ENCODE measurements around the gene C1orf167.

The C1orf167 gene

DNA sequence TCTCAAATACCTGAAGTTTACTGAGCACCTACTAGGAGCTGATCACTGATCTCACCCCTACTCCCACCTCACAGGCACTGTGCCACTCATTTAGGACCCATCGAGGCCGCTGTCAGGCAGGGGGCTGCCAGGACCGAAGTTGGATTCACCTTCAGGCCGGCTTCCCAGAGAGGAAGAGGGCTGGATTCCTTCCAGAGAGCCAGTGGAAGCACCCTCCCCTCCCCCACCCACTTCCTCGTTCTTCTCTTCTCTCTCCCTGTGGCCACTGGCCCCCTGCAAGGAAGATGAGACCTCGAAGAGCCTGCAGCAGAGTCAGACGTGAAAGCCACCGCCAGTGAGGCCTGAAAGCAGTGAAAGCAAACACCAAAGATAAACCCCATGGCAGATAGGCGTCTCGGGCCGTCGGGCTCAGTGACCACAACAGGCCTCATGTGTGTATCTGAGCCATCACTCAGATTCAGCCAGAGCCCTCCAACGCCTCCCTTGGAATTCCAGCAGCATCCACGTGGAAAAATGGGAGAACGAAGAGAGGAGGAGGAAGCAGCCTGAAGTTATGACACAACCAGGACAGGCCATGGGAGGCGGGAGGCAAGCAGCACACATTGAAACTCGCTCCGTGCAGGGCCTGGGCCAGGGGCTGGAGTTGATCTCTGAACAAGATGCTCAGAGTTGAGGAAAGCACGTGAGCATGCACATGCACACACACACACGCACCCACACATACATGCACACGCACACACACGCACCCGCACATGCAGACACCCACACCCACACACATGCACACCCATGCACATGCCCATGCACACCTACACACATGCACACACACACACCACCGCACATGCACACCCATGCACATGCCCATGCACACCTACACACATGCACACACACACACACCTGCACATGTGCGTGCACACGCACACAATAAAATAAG lies 32.2 kb upstream of the C1orf167 start:
- TF ChIP-seq, protein P1, sequence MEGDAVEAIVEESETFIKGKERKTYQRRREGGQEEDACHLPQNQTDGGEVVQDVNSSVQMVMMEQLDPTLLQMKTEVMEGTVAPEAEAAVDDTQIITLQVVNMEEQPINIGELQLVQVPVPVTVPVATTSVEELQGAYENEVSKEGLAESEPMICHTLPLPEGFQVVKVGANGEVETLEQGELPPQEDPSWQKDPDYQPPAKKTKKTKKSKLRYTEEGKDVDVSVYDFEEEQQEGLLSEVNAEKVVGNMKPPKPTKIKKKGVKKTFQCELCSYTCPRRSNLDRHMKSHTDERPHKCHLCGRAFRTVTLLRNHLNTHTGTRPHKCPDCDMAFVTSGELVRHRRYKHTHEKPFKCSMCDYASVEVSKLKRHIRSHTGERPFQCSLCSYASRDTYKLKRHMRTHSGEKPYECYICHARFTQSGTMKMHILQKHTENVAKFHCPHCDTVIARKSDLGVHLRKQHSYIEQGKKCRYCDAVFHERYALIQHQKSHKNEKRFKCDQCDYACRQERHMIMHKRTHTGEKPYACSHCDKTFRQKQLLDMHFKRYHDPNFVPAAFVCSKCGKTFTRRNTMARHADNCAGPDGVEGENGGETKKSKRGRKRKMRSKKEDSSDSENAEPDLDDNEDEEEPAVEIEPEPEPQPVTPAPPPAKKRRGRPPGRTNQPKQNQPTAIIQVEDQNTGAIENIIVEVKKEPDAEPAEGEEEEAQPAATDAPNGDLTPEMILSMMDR (IDR thresholded peaks at IDR 0.05; ENCODE audit: poor library complexity, severe bottlenecking), result no peak
- no peaks in the 10 kb centered on the region for H3K36me3 ChIP-seq (ENCODE audit: low read depth)
- no peak overlapping the region for H3K4me3 ChIP-seq (ENCODE audit: severe bottlenecking)
- no peaks in the 10 kb centered on the region for H3K27me3 ChIP-seq (ENCODE audit: insufficient read depth, poor library complexity, severe bottlenecking)
- no peaks in the 10 kb centered on the region for H3K9me3 ChIP-seq (ENCODE audit: severe bottlenecking)
- H3K4me1 ChIP-seq (ENCODE audit: insufficient read depth, poor library complexity, severe bottlenecking), result peaks cover 5% of the 10 kb centered on the region
- DNase-seq (ENCODE audit: low spot score) (no peak), ATAC-seq (ENCODE audit: low read depth) (no peak; the same call in 2 of the 3 replicates)
- H3K27ac ChIP-seq (ENCODE audit: poor library complexity, severe bottlenecking), result peak overlapping the region; percentile 56

DNA sequence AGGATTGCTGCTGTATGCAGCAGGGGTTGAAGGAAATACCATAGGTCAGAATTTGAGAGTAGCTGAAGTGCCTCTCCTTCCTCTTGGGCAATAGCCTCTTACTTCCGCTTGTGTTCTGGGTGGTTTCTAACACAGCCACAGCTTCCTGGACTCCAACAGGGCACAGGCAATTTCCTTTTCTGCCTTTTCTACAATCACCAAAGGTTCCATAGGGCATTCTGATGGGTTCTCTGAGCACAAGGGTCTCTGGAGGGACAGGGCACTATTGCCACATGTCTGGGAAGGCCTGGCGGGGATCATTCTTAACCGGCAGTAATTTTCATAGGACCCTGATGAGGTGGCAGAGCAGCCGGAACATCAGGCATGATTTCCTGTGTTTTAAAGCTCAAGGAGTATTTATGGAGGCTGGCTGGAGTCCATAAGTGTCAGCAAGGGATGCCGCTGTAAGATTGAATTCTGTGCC lies 31.5 kb upstream of the C1orf167 start:
- ATAC-seq (ENCODE audit: low read depth), result peak; percentile 78
- Histone ChIP-seq H3K27ac (ENCODE audit: poor library complexity, severe bottlenecking) (peak overlapping the region; percentile 56), H3K4me3 (ENCODE audit: severe bottlenecking) (no peak overlapping the region), H3K4me1 (ENCODE audit: insufficient read depth, poor library complexity, severe bottlenecking) (peaks cover 5% of the 10 kb centered on the region), H3K9me3 (ENCODE audit: severe bottlenecking) (no peaks in the 10 kb centered on the region), H3K27me3 (ENCODE audit: insufficient read depth, poor library complexity, severe bottlenecking) (no peaks in the 10 kb centered on the region), H3K36me3 (ENCODE audit: low read depth) (no peaks in the 10 kb centered on the region)
- DNase-seq (ENCODE audit: low spot score), result no peak
- TF ChIP-seq, protein P1 (IDR thresholded peaks at IDR 0.05; ENCODE audit: poor library complexity, severe bottlenecking), result no peak

DNA sequence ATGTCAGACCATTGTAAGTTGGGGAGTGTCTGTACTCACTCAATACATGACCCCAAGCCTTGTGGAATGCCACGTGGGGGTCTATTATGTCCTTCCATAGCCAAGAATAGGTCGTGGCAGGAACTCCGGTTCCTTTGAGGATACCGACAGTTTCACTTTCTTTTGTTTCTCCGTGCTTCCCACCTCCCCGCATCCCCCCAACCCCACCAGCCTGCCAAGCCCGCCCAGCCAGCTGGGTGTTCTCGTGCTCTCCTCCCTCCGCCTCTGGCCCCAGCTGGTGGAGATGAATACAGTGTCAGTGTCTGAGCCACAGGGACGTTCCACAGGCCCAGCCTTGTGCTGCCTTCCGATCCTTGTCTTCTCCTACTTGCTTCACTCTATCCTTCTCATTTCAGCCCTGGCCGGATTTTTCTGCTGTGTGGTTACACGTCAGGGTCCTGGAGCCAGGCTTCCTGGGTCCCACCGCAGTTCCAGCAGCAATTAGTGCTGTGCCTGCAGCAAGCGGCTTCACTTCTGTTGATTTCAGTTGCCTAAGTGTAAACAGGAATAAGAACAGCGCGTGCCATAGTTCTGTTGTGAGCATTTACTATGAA lies 30.2 kb upstream of the C1orf167 start:
- peak overlapping the region; percentile 56 for H3K27ac ChIP-seq (ENCODE audit: poor library complexity, severe bottlenecking)
- TF ChIP-seq, protein P1 (IDR thresholded peaks at IDR 0.05; ENCODE audit: poor library complexity, severe bottlenecking), result no peak
- no peak for DNase-seq (ENCODE audit: low spot score)

DNA sequence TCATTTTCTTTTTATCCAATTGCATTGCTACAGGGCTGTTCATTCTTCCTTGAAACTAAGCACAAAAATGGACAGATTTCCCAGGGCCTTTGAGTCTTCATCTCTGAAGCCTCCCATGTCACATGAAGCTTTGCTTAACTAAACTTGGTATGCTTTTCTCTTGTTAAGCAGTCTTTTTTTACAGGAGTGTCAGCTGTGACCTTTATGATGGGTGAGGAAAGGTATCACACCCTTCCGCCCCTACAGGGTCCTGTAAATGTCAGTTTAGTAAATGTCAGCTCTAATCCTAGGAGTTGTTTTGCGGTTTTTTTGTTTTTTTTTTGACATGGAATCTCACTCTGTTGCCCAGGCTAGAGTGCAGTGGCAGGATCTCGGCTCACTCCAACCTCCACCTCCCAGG lies 28.7 kb upstream of the C1orf167 start:
- no peaks in the 10 kb centered on the region for H3K27me3 ChIP-seq (ENCODE audit: insufficient read depth, poor library complexity, severe bottlenecking)
- ATAC-seq (ENCODE audit: low read depth) (no peak), DNase-seq (ENCODE audit: low spot score) (no peak)
- H3K36me3 ChIP-seq (ENCODE audit: low read depth), result 0 out of 2 replicates have a peak, but pooled peaks cover 4% of the 10 kb centered on the region
- H3K4me3 ChIP-seq (ENCODE audit: severe bottlenecking), result no peak overlapping the region
- TF ChIP-seq, protein P1 (IDR thresholded peaks at IDR 0.05; ENCODE audit: poor library complexity, severe bottlenecking), result no peak
- no peaks in the 10 kb centered on the region for H3K9me3 ChIP-seq (ENCODE audit: severe bottlenecking)
- no peak overlapping the region for H3K27ac ChIP-seq (ENCODE audit: poor library complexity, severe bottlenecking)
- peaks cover 14% of the 10 kb centered on the region for H3K4me1 ChIP-seq (ENCODE audit: insufficient read depth, poor library complexity, severe bottlenecking)

More for the DNA sequence above, 30.2 kb upstream of the C1orf167 start:
- Histone ChIP-seq H3K9me3 (ENCODE audit: severe bottlenecking) (no peaks in the 10 kb centered on the region), H3K4me3 (ENCODE audit: severe bottlenecking) (no peak overlapping the region), H3K27me3 (ENCODE audit: insufficient read depth, poor library complexity, severe bottlenecking) (no peaks in the 10 kb centered on the region), H3K36me3 (ENCODE audit: low read depth) (no peaks in the 10 kb centered on the region), H3K4me1 (ENCODE audit: insufficient read depth, poor library complexity, severe bottlenecking) (peaks cover 5% of the 10 kb centered on the region)
- no peak for ATAC-seq (ENCODE audit: low read depth)
